Fibroblast of gingiva (primary cell): Measurements from ENCODE around the gene MCTS1.
A peak's percentile ranks its signal among the peaks of the same experiment; 100 is the strongest.
"Not testable (repeated sequence)": the region's sequence is repeated elsewhere in the genome, so short reads cannot be mapped to it uniquely, and the experiment has no call there.

Experiments
- DNase-seq: peaks from one replicate; pipeline ENCODE4 v3.0.0-alpha.2; 2011; ENCODE audit warnings: low read depth

MCTS1 gene

GRCh38 chrX:120629667-120630537 lies 26.0 kb downstream of the MCTS1 start, which contains the start of gene C1GALT1C1:
Gene C1GALT1C1, minus strand, starts transcription at chrX:120630054. Its CDS starts 2,888 bp downstream, at chrX:120627166.
- DNase-seq = peak; percentile 94

- DNase-seq = no peak
Measured at GRCh38 chrX:120638619-120639018, 34.7 kb downstream of the MCTS1 start.

GRCh38 chrX:120642871-120643270 lies 39.0 kb downstream of the MCTS1 start:
- DNase-seq = no peak

GRCh38 chrX:120647127-120647526 lies 43.2 kb downstream of the MCTS1 start:
- no peak for DNase-seq

- not testable (repeated sequence) for DNase-seq
Measured at GRCh38 chrX:120652256-120652655, 48.4 kb downstream of the MCTS1 start.

GRCh38 chrX:120653000-120653399 lies 49.1 kb downstream of the MCTS1 start:
- DNase-seq = peak; percentile 42

- peak; percentile 16 for DNase-seq
Measured at GRCh38 chrX:120660637-120661036, 56.7 kb downstream of the MCTS1 start.
